LHCN-M2 (cell line): ENCODE results near the gene USP12. TPM values are rescaled to one million over a fixed set of nuclear protein-coding genes. Genes with fewer than 3 reads are reported as not detected.
"Not testable (repeated sequence)": the region's sequence is repeated elsewhere in the genome, so short reads cannot be mapped to it uniquely, and the experiment has no call there.

Source experiments
- DNase-seq: peaks from one replicate; pipeline ENCODE4 v3.0.0-alpha.2; 2012; ENCODE audit warnings: low read depth
- total RNA-seq: library from RNA; depleted of rRNA; stranded (reverse); fragments of >200 nt; gene quantifications from 2 replicates; pipeline ENCODE4 v1.2.3, GENCODE V29; 2014

USP12 gene
- total RNA-seq, 1 experiment from 2014 or later: 26.8 TPM

- peak; percentile 41 for DNase-seq
These were observed 19.6 kb downstream of the USP12 start for GRCh38 chr13:27151798-27152599.

GRCh38 chr13:27149702-27150101 is 21.9 kb downstream of the USP12 start:
- no peak for DNase-seq

DNA sequence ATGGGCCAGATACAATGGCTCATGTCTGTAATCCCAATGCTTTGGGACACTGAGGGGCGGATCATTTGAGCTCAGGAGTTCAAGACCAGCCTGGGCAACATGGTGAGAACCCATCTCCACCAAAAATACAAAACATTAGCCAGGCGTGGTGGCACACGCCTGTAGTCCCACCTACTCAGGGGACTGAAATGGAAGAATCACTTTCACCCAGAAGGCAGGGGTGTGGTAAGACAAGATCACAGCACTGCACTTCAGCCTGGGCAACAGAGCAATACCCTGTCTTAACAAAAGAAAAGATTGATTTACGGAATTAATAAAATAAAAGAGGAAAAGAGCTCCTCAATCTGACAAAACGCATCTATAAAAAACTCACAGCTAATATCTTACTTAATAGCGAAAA is 22.7 kb downstream of the USP12 start:
- DNase-seq: no peak

- DNase-seq: no peak
These were observed 24.0 kb downstream of the USP12 start for GRCh38 chr13:27147530-27148170.

- DNase-seq: no peak
These were observed 29.9 kb downstream of the USP12 start for GRCh38 chr13:27141746-27142145.

- DNase-seq: not testable (repeated sequence)
These were observed 30.5 kb downstream of the USP12 start for GRCh38 chr13:27141159-27141558.

GRCh38 chr13:27140060-27140459 is 31.6 kb downstream of the USP12 start:
- DNase-seq: no peak

DNA sequence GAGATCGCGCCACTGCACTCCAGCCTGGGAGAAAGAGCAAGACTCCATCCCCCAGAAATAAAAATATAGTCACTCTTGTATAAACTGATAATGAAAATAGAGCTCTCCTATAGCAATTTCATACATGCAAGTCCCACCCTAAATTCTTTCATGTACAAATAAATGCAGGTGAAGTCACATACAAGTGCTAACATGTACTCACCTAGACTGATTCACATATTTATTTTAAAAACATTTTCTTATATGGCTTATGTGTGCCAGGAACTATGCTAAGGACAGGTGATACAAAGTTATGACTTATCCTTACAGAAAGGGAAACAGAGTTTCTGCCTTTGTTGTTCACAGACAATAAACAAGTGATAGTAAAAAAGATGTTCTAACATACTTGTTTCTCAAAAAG is 32.0 kb downstream of the USP12 start:
- DNase-seq: no peak

GRCh38 chr13:27138457-27139093 is 33.0 kb downstream of the USP12 start:
- DNase-seq: no peak

- peak; percentile 80 for DNase-seq
These were observed 33.9 kb downstream of the USP12 start for GRCh38 chr13:27137759-27138158.

- DNase-seq: no peak
These were observed 36.6 kb downstream of the USP12 start for GRCh38 chr13:27135023-27135422.

DNA sequence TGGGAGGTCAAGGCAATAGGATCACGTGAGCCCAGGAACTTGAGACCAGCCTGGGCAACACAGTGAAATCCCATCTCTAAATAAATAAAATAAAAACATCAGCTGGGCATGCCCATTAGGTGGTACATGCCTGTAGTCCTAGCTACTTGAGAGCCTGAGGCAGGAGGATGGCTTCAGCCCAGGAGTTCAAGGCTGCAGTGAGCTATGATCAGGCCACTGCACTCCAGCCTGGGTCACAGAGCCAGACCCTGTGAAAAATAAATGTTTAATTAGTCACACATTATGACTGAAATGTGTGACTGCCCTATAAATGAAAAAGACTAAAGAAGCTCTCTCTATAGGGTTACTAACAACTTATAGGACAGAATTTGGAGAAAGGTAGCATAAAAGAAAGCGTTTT is 37.7 kb downstream of the USP12 start:
- DNase-seq: no peak

- no peak for DNase-seq
These were observed 39.1 kb downstream of the USP12 start for GRCh38 chr13:27132538-27132937.

- DNase-seq: no peak
These were observed 39.7 kb downstream of the USP12 start for GRCh38 chr13:27131906-27132305.

DNA sequence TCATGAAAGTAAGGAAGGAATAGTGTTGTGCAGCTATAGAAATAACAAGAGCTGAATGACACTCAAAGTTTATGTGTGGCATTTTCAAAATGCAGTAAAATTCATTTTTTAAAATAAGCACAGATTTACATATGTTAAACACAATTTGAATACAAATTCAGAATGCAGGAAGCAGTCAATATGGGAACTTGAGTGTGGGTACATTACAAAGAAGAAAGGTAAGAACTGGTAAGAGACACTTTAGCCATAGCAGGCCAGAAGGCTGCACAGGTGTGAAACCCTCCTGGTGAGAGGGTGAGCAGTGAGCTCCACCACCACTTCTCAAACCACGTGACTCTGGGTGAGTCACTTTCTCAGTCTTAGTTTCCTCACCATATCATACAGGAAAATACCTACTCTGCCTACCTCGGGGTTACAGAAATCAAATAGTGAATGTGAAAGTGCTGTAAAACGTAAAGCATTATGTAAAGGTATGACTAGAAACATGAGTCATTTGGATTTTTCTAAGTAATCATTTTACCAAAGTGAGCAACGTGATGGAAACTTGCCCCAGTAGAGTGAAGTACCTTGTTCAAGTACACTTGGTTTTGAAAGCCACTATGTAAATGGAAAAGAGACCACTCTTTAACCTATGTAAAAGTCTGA is 40.5 kb downstream of the USP12 start:
- peak; percentile 30 for DNase-seq

DNA sequence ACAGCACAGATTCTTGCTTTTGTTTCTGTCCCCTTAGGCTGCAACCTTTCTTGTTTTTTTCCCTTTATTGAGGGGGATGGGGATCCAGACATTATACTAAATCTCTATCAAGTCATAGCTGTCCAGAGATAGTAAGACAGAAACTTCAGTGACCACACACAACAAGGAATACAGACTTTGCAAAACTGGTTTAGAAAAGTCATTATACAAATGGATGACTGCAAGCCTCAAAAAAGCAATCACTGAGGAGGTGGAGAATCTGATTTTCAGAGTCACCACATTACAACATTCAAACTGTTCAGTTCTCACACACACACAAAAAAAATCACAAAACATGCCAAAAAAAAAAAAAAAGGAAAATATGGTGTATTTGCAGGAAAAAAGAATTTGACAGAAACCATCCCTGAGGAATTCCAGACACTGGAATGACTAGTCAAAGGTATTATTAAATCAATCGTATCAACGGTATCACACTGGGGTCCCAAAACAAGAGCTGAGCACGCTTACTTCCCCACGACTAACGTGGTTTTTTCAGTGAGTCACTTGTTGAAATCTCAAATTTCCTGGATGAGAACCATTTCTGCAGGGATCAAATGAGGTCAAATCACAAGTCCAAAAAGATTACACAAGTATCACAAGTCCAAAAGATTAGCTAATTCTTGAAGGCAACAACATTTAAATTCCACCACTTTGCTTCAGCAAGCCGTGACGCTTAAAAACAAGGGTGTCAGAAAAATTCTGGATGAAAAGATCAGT is 41.2 kb downstream of the USP12 start:
- DNase-seq: peak; percentile 78

DNA sequence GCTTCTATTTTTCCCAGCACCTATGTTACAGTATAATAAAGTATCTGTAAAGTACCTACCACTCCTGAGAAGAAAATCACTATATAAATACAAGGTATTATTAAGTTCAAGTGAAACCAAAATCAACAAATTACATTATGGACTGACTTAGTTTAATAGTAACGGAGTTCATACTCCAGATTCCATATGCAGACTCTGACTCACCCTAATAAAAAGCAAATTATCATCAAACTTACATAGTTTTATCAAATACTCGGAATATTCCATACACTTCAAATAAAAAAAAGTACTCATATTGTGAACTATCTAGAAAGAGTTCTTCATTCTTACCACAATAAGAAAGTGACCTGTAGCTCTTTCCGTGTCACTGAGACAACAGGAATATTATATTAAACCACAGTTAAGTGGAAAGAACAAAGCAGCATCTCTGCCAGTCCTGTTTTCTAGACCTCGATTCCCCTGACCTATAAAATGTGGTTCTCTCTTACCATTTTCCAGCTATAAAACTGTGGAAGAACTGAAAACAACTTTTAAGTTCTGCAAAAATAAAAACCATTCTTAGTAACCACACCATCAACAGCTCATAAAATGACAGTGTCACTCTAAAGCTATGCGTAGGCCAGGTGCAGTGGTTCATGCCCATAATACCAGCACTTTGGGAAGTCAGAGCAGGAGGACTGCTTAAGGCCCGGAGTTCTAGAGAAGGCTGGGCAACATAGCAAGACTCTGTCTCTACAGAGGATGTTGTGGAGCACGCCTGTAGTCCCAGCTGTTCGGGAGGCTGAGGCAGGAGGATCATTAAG is 42.6 kb downstream of the USP12 start:
- peak; percentile 60 for DNase-seq

GRCh38 chr13:27126859-27127258 is 44.8 kb downstream of the USP12 start:
- no peak for DNase-seq

DNA sequence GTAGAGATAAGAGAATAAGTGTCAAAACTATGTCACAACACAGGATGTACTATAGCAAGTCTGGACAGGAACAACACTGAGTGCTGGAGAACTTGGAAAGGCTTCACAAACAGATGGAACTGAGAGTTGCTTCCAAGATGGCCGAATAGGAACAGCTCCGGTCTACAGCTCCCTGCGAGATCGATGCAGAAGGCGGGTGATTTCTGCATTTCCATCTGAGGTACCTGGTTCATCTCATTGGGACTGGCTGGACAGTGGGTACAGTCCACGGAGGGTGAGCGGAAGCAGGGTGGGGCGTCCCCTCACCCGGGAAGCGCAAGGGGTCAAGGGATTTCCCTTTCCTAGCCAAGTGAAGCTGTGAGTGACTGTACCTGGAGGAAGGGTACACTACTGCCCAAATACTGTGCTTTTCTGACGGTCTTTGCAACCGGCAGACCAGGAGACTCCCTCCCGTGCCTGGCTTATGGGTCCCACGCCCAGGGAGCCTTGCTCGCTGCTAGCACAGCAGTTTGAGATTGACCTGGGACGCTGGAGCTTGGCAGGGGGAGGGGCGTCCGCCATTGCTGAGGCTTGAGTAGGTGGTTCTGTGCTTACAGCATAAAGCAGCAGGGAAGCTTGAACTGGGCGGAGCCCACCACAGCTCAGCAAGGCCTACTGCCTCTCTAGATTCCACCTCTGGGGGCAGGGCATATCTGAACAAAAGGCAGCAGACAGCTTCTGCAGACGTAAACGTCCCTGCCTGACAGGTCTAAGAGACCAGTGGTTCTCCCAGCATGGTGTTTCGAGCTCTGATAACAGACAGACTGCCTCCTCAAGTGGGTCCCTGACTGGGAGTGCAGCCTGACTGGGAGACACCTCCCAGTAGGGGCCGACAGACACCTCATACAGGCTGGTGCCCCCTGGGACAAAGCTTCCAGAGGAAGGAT is 46.0 kb downstream of the USP12 start:
- DNase-seq: no peak
